ENCODE results near the gene PNPT1.
A peak's percentile ranks its signal among the peaks of the same experiment; 100 is the strongest.

Gene PNPT1

GRCh38 chr2:55620123-55620779 is 73.4 kb downstream of the PNPT1 start (continued):
- TF ChIP-seq ZNF518A (tag by site-specific recombination; conservative IDR thresholded peaks at IDR 0.05; ENCODE audit: low read depth) (no peak), ZNF2 (tag by site-specific recombination; IDR thresholded peaks at IDR 0.05) (no peak), ZSCAN16 (tag by site-specific recombination; IDR thresholded peaks at IDR 0.05) (no peak)

GRCh38 chr2:55618275-55619055 is 75.2 kb downstream of the PNPT1 start:
- peaks cover 2% of the 10 kb centered on the region; the same call in 1 of the 2 replicates for H3K4me1 ChIP-seq (ENCODE audit: control insufficient read depth, insufficient read depth, low read length)
- peak overlapping the region; percentile 47 for H3K27ac ChIP-seq (ENCODE audit: extremely low read depth, low read depth, low read length)
- H3K4me3 ChIP-seq (ENCODE audit: low read depth, low read length), result peak overlapping the region; percentile 86
- peaks cover 10 to 15% of the 10 kb centered on the region in 2 experiments; a peak in 2 of 3 replicates for H3K36me3 ChIP-seq (ENCODE audit: control insufficient read depth in 2 of 2, insufficient read depth in 1 of 2, low read length in 2 of 2)
- ChIA-PET POLR2A (interaction anchor here (0.6 to 3.0 kb wide), 7 partner anchors 8 to 568 kb away, joined by 3 to 28 read pairs (median 3); partner anchors contain the start of genes CFAP36, CLHC1, RPS27A and RTN4), CTCF (interaction anchor here (0.7 kb wide), 2 partner anchors 360 to 418 kb away, joined by 3 read pairs; no protein-coding TSS in a partner anchor)
- H3K9me3 ChIP-seq (ENCODE audit: control insufficient read depth, insufficient read depth, low read depth, low read length), result no peaks in the 10 kb centered on the region
- TF ChIP-seq ZNF692 (tag by site-specific recombination; IDR thresholded peaks at IDR 0.05) (0 out of 2 replicates have a peak, but pooled peaks have one; percentile 10), PRDM10 (tag by site-specific recombination; IDR thresholded peaks at IDR 0.05) (no peak), ZNF549 (tag by site-specific recombination; IDR thresholded peaks at IDR 0.05) (no peak), KLF10 (tag by site-specific recombination; IDR thresholded peaks at IDR 0.05) (no peak), KLF7 (tag by site-specific recombination; IDR thresholded peaks at IDR 0.05; ENCODE audit: borderline replicate concordance) (no peak), ZNF639 (tag by site-specific recombination; IDR thresholded peaks at IDR 0.05) (no peak), ZNF133 (tag by site-specific recombination; IDR thresholded peaks at IDR 0.05) (no peak), ZEB2 (tag by site-specific recombination; IDR thresholded peaks at IDR 0.05) (no peak), ZNF830 (tag by site-specific recombination; IDR thresholded peaks at IDR 0.05; ENCODE audit: low read depth) (no peak), ZNF707 (tag by site-specific recombination; IDR thresholded peaks at IDR 0.05) (no peak), RBAK (tag by site-specific recombination; IDR thresholded peaks at IDR 0.05) (no peak), ZNF335 (tag by site-specific recombination; conservative IDR thresholded peaks at IDR 0.05) (peak; percentile 68), ZNF776 (tag by site-specific recombination; IDR thresholded peaks at IDR 0.05; ENCODE audit: borderline replicate concordance) (no peak), GLI2 (tag by site-specific recombination; IDR thresholded peaks at IDR 0.05; ENCODE audit: borderline replicate concordance, low read depth) (no peak), PRDM1 (tag by site-specific recombination; IDR thresholded peaks at IDR 0.05) (no peak), ZNF132 (tag by site-specific recombination; IDR thresholded peaks at IDR 0.05; ENCODE audit: borderline replicate concordance) (no peak), ZBTB26 (tag by site-specific recombination; optimal IDR thresholded peaks at IDR 0.05) (peak; percentile 34)

All from HEK293 (cell line).